ENCODE measurements around the gene ACE.

DNA sequence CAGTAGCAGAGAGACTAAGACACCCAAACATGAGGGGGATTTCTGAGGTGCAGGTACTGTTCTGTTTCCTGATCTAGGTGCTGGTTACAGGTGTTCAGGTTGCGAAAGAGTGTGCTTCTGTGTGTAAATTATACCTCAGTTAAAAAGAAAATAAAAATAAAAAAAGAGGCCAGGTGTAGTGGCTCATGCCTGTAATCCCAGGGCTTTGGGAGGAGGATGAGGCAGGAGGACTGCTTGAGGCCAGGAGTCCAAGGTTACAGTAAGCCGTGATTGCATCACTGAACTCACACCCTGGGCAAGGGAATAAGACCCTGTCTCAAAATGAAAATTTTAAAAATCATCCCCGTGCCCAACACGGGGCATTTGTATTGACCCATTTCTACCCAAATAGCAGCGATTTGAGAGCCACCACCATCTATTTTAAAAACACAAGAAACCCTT lies 70.2 kb downstream of the ACE start:
- TF ChIP-seq, protein P1, sequence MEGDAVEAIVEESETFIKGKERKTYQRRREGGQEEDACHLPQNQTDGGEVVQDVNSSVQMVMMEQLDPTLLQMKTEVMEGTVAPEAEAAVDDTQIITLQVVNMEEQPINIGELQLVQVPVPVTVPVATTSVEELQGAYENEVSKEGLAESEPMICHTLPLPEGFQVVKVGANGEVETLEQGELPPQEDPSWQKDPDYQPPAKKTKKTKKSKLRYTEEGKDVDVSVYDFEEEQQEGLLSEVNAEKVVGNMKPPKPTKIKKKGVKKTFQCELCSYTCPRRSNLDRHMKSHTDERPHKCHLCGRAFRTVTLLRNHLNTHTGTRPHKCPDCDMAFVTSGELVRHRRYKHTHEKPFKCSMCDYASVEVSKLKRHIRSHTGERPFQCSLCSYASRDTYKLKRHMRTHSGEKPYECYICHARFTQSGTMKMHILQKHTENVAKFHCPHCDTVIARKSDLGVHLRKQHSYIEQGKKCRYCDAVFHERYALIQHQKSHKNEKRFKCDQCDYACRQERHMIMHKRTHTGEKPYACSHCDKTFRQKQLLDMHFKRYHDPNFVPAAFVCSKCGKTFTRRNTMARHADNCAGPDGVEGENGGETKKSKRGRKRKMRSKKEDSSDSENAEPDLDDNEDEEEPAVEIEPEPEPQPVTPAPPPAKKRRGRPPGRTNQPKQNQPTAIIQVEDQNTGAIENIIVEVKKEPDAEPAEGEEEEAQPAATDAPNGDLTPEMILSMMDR (IDR thresholded peaks at IDR 0.05; ENCODE audit: low read depth, low read length, missing input control): no peak
- no peak for TF ChIP-seq RAD21 (IDR thresholded peaks at IDR 0.05)
- TF ChIP-seq, protein P2, sequence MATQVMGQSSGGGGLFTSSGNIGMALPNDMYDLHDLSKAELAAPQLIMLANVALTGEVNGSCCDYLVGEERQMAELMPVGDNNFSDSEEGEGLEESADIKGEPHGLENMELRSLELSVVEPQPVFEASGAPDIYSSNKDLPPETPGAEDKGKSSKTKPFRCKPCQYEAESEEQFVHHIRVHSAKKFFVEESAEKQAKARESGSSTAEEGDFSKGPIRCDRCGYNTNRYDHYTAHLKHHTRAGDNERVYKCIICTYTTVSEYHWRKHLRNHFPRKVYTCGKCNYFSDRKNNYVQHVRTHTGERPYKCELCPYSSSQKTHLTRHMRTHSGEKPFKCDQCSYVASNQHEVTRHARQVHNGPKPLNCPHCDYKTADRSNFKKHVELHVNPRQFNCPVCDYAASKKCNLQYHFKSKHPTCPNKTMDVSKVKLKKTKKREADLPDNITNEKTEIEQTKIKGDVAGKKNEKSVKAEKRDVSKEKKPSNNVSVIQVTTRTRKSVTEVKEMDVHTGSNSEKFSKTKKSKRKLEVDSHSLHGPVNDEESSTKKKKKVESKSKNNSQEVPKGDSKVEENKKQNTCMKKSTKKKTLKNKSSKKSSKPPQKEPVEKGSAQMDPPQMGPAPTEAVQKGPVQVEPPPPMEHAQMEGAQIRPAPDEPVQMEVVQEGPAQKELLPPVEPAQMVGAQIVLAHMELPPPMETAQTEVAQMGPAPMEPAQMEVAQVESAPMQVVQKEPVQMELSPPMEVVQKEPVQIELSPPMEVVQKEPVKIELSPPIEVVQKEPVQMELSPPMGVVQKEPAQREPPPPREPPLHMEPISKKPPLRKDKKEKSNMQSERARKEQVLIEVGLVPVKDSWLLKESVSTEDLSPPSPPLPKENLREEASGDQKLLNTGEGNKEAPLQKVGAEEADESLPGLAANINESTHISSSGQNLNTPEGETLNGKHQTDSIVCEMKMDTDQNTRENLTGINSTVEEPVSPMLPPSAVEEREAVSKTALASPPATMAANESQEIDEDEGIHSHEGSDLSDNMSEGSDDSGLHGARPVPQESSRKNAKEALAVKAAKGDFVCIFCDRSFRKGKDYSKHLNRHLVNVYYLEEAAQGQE (IDR thresholded peaks at IDR 0.05): no peak
- no peak for TF ChIP-seq ATF3 (IDR thresholded peaks at IDR 0.05)
- no peak for TF ChIP-seq RXRA (IDR thresholded peaks at IDR 0.05)
- no peak for TF ChIP-seq TAF1 (conservative IDR thresholded peaks at IDR 0.05)
- no peak for TF ChIP-seq GABPA (IDR thresholded peaks at IDR 0.05 in 1 of 2, conservative IDR thresholded peaks at IDR 0.05 in 1 of 2)
- TF ChIP-seq, protein P3, sequence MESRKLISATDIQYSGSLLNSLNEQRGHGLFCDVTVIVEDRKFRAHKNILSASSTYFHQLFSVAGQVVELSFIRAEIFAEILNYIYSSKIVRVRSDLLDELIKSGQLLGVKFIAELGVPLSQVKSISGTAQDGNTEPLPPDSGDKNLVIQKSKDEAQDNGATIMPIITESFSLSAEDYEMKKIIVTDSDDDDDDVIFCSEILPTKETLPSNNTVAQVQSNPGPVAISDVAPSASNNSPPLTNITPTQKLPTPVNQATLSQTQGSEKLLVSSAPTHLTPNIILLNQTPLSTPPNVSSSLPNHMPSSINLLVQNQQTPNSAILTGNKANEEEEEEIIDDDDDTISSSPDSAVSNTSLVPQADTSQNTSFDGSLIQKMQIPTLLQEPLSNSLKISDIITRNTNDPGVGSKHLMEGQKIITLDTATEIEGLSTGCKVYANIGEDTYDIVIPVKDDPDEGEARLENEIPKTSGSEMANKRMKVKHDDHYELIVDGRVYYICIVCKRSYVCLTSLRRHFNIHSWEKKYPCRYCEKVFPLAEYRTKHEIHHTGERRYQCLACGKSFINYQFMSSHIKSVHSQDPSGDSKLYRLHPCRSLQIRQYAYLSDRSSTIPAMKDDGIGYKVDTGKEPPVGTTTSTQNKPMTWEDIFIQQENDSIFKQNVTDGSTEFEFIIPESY (IDR thresholded peaks at IDR 0.05): no peak
